ENCODE data around the gene GPC6. TPM values are rescaled to one million over a fixed set of nuclear protein-coding genes. Genes with fewer than 3 reads are reported as not detected.

The GPC6 gene
- total RNA-seq, 1 experiment from 2014 or later, result 0.22 TPM

GRCh38 chr13:93925990-93926389 lies 699.4 kb downstream of the GPC6 start:
- no peak for DNase-seq (ENCODE audit: low read depth, low spot score)
- no peak overlapping the region for H3K4me3 ChIP-seq (replicated peaks in 1 of 2; ENCODE audit: low read depth in 1 of 2, low read length in 2 of 2)

GRCh38 chr13:93926425-93926824 lies 699.8 kb downstream of the GPC6 start:
- ChIA-PET CTCF (no interaction called here), POLR2A (no interaction called here), RAD21 (ENCODE audit: low non-redundant PET in 1 of 2, low total read pairs in 2 of 2, uncharacterized antibody in 2 of 2, unreplicated experiment in 2 of 2) (no interaction called here)
- no peaks in the 10 kb centered on the region for H3K27me3 ChIP-seq (ENCODE audit: insufficient read depth, low read length)
- H3K36me3 ChIP-seq (ENCODE audit: control insufficient read depth in 1 of 2, insufficient read depth in 2 of 2, low read length in 2 of 2), result no peaks in the 10 kb centered on the region
- TF ChIP-seq EGR1 (IDR thresholded peaks at IDR 0.05; ENCODE audit: low read depth) (no peak), EZH2phosphoT487 (IDR thresholded peaks at IDR 0.05; ENCODE audit: borderline replicate concordance) (no peak), ELF1 (IDR thresholded peaks at IDR 0.05; ENCODE audit: borderline replicate concordance, low read depth) (no peak), SIN3A (IDR thresholded peaks at IDR 0.05; ENCODE audit: low read depth) (no peak), CTCF (IDR thresholded peaks at IDR 0.05 in 2 of 3, conservative IDR thresholded peaks at IDR 0.05 in 1 of 3; ENCODE audit: borderline replicate concordance in 1 of 3, insufficient read depth in 1 of 3, low read depth in 2 of 3, low read length in 2 of 3) (no peak), TCF7L2 (IDR thresholded peaks at IDR 0.05; ENCODE audit: borderline replicate concordance, extremely low read depth, insufficient read depth, insufficient read length) (no peak), CBX3 (IDR thresholded peaks at IDR 0.05; ENCODE audit: low read depth) (no peak), SRF (IDR thresholded peaks at IDR 0.05; ENCODE audit: low read depth) (no peak), YY1 (IDR thresholded peaks at IDR 0.05; ENCODE audit: extremely low read depth, insufficient replicate concordance, low read depth, low read length) (no peak)
- no peaks in the 10 kb centered on the region for H4K20me1 ChIP-seq (ENCODE audit: insufficient read depth)
- no peaks in the 10 kb centered on the region for H3K79me2 ChIP-seq (ENCODE audit: insufficient read depth, low read length)
- H3K4me3 ChIP-seq (replicated peaks in 1 of 2; ENCODE audit: low read depth in 1 of 2, low read length in 2 of 2), result no peak overlapping the region
- peaks cover 14 to 20% of the 10 kb centered on the region in 2 experiments; a peak in 2 of 4 replicates for H3K9me3 ChIP-seq (ENCODE audit: control insufficient read depth in 1 of 2, insufficient read depth in 1 of 2, low read depth in 1 of 2, low read length in 2 of 2)
- intact Hi-C loops (cut with micrococcal nuclease), result no loop called here
- H3K9me2 ChIP-seq (ENCODE audit: insufficient read depth), result no peaks in the 10 kb centered on the region
- no peak overlapping the region for H2AFZ ChIP-seq (ENCODE audit: low read depth, low read length, poor library complexity, severe bottlenecking)
- ATAC-seq (no peak), DNase-seq (ENCODE audit: low read depth, low spot score) (no peak)
- no peak overlapping the region for H3K4me2 ChIP-seq (ENCODE audit: low read length)
- H3K4me1 ChIP-seq (ENCODE audit: control insufficient read depth in 1 of 2, insufficient read depth in 2 of 2, low read length in 2 of 2), result no peaks in the 10 kb centered on the region
- BruUV-seq (replicated peaks), result no TSS peak
- H3K27ac ChIP-seq (ENCODE audit: low read depth, low read length), result no peak overlapping the region
- H3K9ac ChIP-seq (ENCODE audit: low read length), result no peak overlapping the region

More at GRCh38 chr13:93925990-93926389, 699.4 kb downstream of the GPC6 start:
- no peaks in the 10 kb centered on the region for H4K20me1 ChIP-seq (ENCODE audit: insufficient read depth)
- H3K79me2 ChIP-seq (ENCODE audit: insufficient read depth, low read length), result no peaks in the 10 kb centered on the region
- H3K9me2 ChIP-seq (ENCODE audit: insufficient read depth), result no peaks in the 10 kb centered on the region
- no peak overlapping the region for H3K9ac ChIP-seq (ENCODE audit: low read length)
- no peak overlapping the region for H2AFZ ChIP-seq (ENCODE audit: low read depth, low read length, poor library complexity, severe bottlenecking)
- H3K27ac ChIP-seq (ENCODE audit: low read depth, low read length), result no peak overlapping the region
- H3K4me1 ChIP-seq (ENCODE audit: control insufficient read depth in 1 of 2, insufficient read depth in 2 of 2, low read length in 2 of 2), result no peaks in the 10 kb centered on the region
- no peaks in the 10 kb centered on the region for H3K36me3 ChIP-seq (ENCODE audit: control insufficient read depth in 1 of 2, insufficient read depth in 2 of 2, low read length in 2 of 2)
- peaks cover 14 to 24% of the 10 kb centered on the region in 2 experiments; a peak in 2 of 4 replicates for H3K9me3 ChIP-seq (ENCODE audit: control insufficient read depth in 1 of 2, insufficient read depth in 1 of 2, low read depth in 1 of 2, low read length in 2 of 2)
- no peak overlapping the region for H3K4me2 ChIP-seq (ENCODE audit: low read length)
- no TSS peak for BruUV-seq (replicated peaks)
- no peak for ATAC-seq
- ChIA-PET POLR2A (no interaction called here), RAD21 (ENCODE audit: low non-redundant PET in 1 of 2, low total read pairs in 2 of 2, uncharacterized antibody in 2 of 2, unreplicated experiment in 2 of 2) (no interaction called here), CTCF (no interaction called here)
- intact Hi-C loops (cut with micrococcal nuclease), result no loop called here
- TF ChIP-seq POLR2AphosphoS5 (IDR thresholded peaks at IDR 0.05; ENCODE audit: low read depth, low read length) (no peak), MAX (IDR thresholded peaks at IDR 0.05) (no peak), ATF3 (IDR thresholded peaks at IDR 0.05) (no peak), TCF7L2 (IDR thresholded peaks at IDR 0.05; ENCODE audit: borderline replicate concordance, extremely low read depth, insufficient read depth, insufficient read length) (no peak), ZFX (IDR thresholded peaks at IDR 0.05) (no peak), CEBPB (IDR thresholded peaks at IDR 0.05; ENCODE audit: low read depth) (no peak), EGR1 (IDR thresholded peaks at IDR 0.05; ENCODE audit: low read depth) (no peak), FOSL1 (IDR thresholded peaks at IDR 0.05; ENCODE audit: low read depth) (no peak), EZH2 (IDR thresholded peaks at IDR 0.05) (no peak)
- H3K27me3 ChIP-seq (ENCODE audit: insufficient read depth, low read length), result no peaks in the 10 kb centered on the region
